Activated CD4-positive, CD25-positive, alpha-beta regulatory T cell (primary cell): ENCODE data around the gene UBA1.

ENCODE experiments used
- DNase-seq, 4 experiments: peaks; one replicate each; lab custom pipeline; 2025; lab: John Stamatoyannopoulos, UW

Gene UBA1

GRCh38 chrX:47189906-47190305 lies 3.7 kb upstream of the UBA1 start:
- DNase-seq, result no peak

- DNase-seq, result peak; percentile 30 to 62 (median 57)
Measured at GRCh38 chrX:47190445-47191269, 3.0 kb upstream of the UBA1 start.

- peak in 3 of 4 experiments; percentile 6 to 11 (median 9) for DNase-seq
Measured at GRCh38 chrX:47191331-47191730, 2.3 kb upstream of the UBA1 start.

- no peak for DNase-seq
Measured at GRCh38 chrX:47191806-47192401, 1.7 kb upstream of the UBA1 start.

GRCh38 chrX:47194194-47194787 lies 662 bp downstream of the UBA1 start:
- no peak for DNase-seq

GRCh38 chrX:47196098-47196497 lies 2.5 kb downstream of the UBA1 start:
- DNase-seq, result no peak

GRCh38 chrX:47197526-47197925 lies 3.9 kb downstream of the UBA1 start:
- no peak for DNase-seq

- no peak for DNase-seq
Measured at GRCh38 chrX:47198026-47198686, 4.5 kb downstream of the UBA1 start.

- DNase-seq, result no peak
Measured at GRCh38 chrX:47198687-47199080, 5.1 kb downstream of the UBA1 start.

- DNase-seq, result no peak
Measured at GRCh38 chrX:47199286-47199685, 5.7 kb downstream of the UBA1 start.

- no peak for DNase-seq
Measured at GRCh38 chrX:47200385-47201150, 6.9 kb downstream of the UBA1 start.

GRCh38 chrX:47201345-47201944 lies 7.8 kb downstream of the UBA1 start:
- no peak for DNase-seq

- DNase-seq, result no peak
Measured at GRCh38 chrX:47202316-47202715, 8.7 kb downstream of the UBA1 start.

- no peak for DNase-seq
Measured at GRCh38 chrX:47202877-47203276, 9.2 kb downstream of the UBA1 start.

GRCh38 chrX:47204970-47205369 lies 11.3 kb downstream of the UBA1 start:
- DNase-seq, result no peak

GRCh38 chrX:47206316-47206715 lies 12.7 kb downstream of the UBA1 start:
- DNase-seq, result no peak

GRCh38 chrX:47208108-47208507 lies 14.5 kb downstream of the UBA1 start:
- DNase-seq, result no peak

GRCh38 chrX:47209508-47210238 lies 16.0 kb downstream of the UBA1 start:
- no peak for DNase-seq

- DNase-seq, result no peak
Measured at GRCh38 chrX:47210661-47211425, 17.2 kb downstream of the UBA1 start.
